ENCODE measurements around the gene WRAP53. TPM values are rescaled to one million over a fixed set of nuclear protein-coding genes. Genes with fewer than 3 reads are reported as not detected.

Gene WRAP53
- total RNA-seq, 1 donor from 2014 or later, result 8.3 TPM

- ATAC-seq, result no peak
- no peaks in the 10 kb centered on the region for H3K4me1 ChIP-seq
- no peak overlapping the region for H3K27ac ChIP-seq
- no peaks in the 10 kb centered on the region for H3K27me3 ChIP-seq (ENCODE audit: low read depth)
- H3K4me3 ChIP-seq, result no peak overlapping the region
- intact Hi-C loops (cut with DNase I), result no loop called here
- no peak for TF ChIP-seq CTCF (IDR thresholded peaks at IDR 0.05)
- H3K9me3 ChIP-seq, result no peaks in the 10 kb centered on the region
- no peak for DNase-seq
- H3K36me3 ChIP-seq, result no peaks in the 10 kb centered on the region
Observed at GRCh38 chr17:7750321-7750821, 62.1 kb downstream of the WRAP53 start.

Other genes with a start within 250 kb of the WRAP53 start
- 1.2 TPM for gene FGF11, start 249.0 kb upstream of the WRAP53 start, total RNA-seq
- gene CHRNB1, start 243.4 kb upstream of the WRAP53 start, total RNA-seq, result 8.4 TPM
- gene ZBTB4, start 208.8 kb upstream of the WRAP53 start, total RNA-seq, result 79.0 TPM
- gene SLC35G6, start 207.0 kb upstream of the WRAP53 start, total RNA-seq, result not detected
- gene POLR2A, start 204.1 kb upstream of the WRAP53 start, total RNA-seq, result 101 TPM
- 91.3 TPM for gene TNFSF12, start 139.4 kb upstream of the WRAP53 start, total RNA-seq
- gene TNFSF13, start 129.7 kb upstream of the WRAP53 start, total RNA-seq, result 161 TPM
- 87.0 TPM for gene SENP3, start 126.6 kb upstream of the WRAP53 start, total RNA-seq
- 667 TPM for gene CD68, start 108.8 kb upstream of the WRAP53 start, total RNA-seq
- 55.3 TPM for gene MPDU1, start 104.6 kb upstream of the WRAP53 start, total RNA-seq
- gene SOX15, start 98.4 kb upstream of the WRAP53 start, total RNA-seq, result 0.47 TPM
- 36.0 TPM for gene FXR2, start 73.6 kb upstream of the WRAP53 start, total RNA-seq
- 86.3 TPM for gene SAT2, start 60.7 kb upstream of the WRAP53 start, total RNA-seq
- gene SHBG, start 58.3 kb upstream of the WRAP53 start, total RNA-seq, result not detected
- 3.1 TPM for gene ATP1B2, start 37.6 kb upstream of the WRAP53 start, total RNA-seq
- 34.8 TPM for gene TP53, start 987 bp upstream of the WRAP53 start, total RNA-seq
- 1.6 TPM for gene EFNB3, start 16.7 kb downstream of the WRAP53 start, total RNA-seq
- 6.2 TPM for gene DNAH2, start 29.3 kb downstream of the WRAP53 start, total RNA-seq
- 46.1 TPM for gene KDM6B, start 145.7 kb downstream of the WRAP53 start, total RNA-seq
- gene TMEM88, start 166.6 kb downstream of the WRAP53 start, total RNA-seq, result 12.0 TPM
- gene NAA38, start 169.1 kb downstream of the WRAP53 start, total RNA-seq, result 61.5 TPM
- 12.6 TPM for gene CYB5D1, start 169.5 kb downstream of the WRAP53 start, total RNA-seq
- 77.9 TPM for gene CHD3, start 200.3 kb downstream of the WRAP53 start, total RNA-seq
- gene RNF227, start 227.8 kb downstream of the WRAP53 start, total RNA-seq, result 7.5 TPM
- gene KCNAB3, start 241.4 kb downstream of the WRAP53 start, total RNA-seq, result 5.2 TPM
- gene TRAPPC1, start 243.5 kb downstream of the WRAP53 start, total RNA-seq, result 110 TPM
- gene CNTROB, start 243.7 kb downstream of the WRAP53 start, total RNA-seq, result 56.2 TPM